WI38 (cell line): Measurements from ENCODE around the gene RBM42.

Source experiments
- H3K4me3 ChIP-seq: 2 replicates; pipeline ENCODE4 v1.5.1; 2011; ENCODE audit warnings: low read depth, mild to moderate bottlenecking, control low read depth, low read length
- TF ChIP-seq, protein P1 (sequence below): IDR thresholded peaks from 2 replicates; pipeline ENCODE4 v1.5.1; 2012; ENCODE audit warnings: low read depth, mild to moderate bottlenecking, control low read depth, low read length

Gene RBM42

DNA sequence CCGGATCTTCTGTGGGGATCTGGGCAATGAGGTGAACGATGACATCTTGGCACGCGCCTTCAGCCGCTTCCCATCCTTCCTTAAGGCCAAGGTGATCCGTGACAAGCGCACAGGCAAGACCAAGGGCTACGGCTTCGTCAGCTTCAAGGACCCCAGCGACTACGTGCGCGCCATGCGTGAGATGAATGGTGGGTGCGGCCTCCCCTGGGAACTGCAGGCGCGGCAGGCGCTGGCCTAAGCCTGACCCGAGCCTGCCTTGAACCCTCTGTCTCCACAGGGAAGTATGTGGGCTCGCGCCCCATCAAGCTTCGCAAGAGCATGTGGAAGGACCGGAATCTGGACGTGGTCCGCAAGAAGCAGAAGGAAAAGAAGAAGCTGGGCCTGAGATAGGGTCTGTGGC is 8.3 kb downstream of the RBM42 start:
- TF ChIP-seq, protein P1, sequence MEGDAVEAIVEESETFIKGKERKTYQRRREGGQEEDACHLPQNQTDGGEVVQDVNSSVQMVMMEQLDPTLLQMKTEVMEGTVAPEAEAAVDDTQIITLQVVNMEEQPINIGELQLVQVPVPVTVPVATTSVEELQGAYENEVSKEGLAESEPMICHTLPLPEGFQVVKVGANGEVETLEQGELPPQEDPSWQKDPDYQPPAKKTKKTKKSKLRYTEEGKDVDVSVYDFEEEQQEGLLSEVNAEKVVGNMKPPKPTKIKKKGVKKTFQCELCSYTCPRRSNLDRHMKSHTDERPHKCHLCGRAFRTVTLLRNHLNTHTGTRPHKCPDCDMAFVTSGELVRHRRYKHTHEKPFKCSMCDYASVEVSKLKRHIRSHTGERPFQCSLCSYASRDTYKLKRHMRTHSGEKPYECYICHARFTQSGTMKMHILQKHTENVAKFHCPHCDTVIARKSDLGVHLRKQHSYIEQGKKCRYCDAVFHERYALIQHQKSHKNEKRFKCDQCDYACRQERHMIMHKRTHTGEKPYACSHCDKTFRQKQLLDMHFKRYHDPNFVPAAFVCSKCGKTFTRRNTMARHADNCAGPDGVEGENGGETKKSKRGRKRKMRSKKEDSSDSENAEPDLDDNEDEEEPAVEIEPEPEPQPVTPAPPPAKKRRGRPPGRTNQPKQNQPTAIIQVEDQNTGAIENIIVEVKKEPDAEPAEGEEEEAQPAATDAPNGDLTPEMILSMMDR: no peak
- no peak overlapping the region for H3K4me3 ChIP-seq

DNA sequence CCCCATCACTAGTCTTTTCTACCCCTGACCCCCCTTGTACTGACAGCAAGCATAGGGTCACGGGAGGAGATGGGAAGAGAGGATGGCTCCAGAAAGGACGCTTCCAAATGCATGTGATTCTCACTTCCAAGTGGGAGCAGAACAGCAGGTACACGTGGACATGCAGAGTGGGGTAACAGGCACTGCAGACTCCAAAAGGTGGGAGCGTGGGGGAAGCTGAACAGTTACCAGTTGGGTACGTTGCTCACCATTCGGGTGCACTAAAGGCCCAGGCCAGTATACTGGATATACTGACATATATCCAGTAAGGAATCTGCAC is 10.4 kb downstream of the RBM42 start:
- H3K4me3 ChIP-seq: no peak overlapping the region
- TF ChIP-seq, protein P1: no peak

DNA sequence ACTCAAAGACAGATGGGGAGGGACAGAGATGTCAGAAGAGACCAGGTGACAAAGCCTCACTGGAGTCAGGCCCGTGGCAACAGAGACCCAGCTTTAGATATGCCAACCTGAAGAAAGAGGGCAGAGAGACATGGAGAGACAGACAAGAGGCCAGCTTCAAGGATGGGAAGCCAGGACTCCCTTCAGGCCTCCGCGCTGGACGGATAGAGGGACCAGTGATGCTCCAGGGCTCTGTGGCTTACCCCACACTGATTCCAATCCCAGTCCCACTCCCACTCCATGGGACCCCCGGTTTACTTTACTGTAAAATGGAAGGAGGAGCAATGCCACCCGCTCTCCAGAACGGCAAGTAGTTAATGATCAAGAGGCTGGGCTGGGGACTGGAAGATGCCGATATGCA is 11.0 kb downstream of the RBM42 start:
- no peak overlapping the region for H3K4me3 ChIP-seq
- TF ChIP-seq, protein P1: no peak

DNA sequence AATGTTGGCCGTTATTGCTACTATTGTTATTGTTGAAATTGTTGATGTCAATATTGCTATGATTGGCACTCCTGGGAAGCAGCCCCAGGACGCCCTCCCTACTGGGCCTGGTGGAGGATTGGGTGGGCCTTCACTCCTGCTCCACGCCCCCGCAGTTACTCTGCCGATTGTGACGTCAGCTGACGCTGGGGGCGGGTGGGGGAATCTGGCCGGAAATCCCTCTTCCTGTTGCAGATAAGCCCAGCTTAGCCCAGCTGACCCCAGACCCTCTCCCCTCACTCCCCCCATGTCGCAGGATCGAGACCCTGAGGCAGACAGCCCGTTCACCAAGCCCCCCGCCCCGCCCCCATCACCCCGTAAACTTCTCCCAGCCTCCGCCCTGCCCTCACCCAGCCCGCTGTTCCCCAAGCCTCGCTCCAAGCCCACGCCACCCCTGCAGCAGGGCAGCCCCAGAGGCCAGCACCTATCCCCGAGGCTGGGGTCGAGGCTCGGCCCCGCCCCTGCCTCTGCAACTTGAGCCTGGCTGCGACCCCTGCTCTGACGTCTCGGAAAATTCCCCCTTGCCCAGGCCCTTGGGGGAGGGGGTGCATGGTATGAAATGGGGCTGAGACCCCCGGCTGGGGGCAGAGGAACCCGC is 12.8 kb downstream of the RBM42 start, which contains the start of gene ETV2:
Gene ETV2 (plus strand): TSS at position 231 of the 637 bp plus-strand sequence. CDS start 716 bp downstream, outside the sequence.
- TF ChIP-seq, protein P1: no peak
- H3K4me3 ChIP-seq: 0 out of 2 replicates have a peak within 1 kb of the TSS, but pooled peaks have one; percentile 6

DNA sequence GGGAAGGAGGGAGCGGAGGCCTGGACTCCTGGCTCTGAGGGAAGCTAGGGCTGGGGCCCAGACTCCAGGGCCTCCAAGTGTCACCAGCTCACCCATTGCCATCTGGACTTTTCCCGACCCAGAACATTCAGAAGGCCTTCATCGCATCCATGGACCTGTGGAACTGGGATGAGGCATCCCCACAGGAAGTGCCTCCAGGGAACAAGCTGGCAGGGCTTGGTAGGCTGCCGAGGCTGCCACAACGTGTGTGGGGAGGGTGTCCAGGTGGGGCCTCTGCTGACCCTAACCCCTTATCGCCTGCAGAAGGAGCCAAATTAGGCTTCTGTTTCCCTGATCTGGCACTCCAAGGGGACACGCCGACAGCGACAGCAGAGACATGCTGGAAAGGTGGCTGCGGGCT is 13.5 kb downstream of the RBM42 start:
- TF ChIP-seq, protein P1: no peak
- no peak overlapping the region for H3K4me3 ChIP-seq

DNA sequence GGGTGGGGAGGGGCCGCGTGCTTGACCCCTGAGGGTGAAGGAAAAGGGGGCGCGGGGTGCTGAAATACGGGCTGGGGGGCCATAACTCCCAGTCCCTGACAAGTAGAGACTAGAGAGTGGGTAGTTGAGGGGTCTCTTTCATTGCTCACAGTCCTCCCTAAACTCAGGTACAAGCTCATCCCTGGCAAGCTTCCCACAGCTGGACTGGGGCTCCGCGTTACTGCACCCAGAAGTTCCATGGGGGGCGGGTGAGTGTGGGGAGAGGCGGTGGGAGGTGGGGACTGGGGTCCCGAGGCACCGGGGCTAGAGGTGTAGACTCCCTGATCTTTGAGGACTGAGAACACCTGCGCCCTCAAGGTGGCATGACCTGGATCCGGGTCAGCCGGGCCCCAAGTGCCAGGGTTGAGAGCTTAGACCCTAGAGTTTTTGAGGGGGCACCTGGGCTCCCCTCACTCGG is 14.0 kb downstream of the RBM42 start:
- H3K4me3 ChIP-seq: peak overlapping the region; percentile 59
- TF ChIP-seq, protein P1: no peak

DNA sequence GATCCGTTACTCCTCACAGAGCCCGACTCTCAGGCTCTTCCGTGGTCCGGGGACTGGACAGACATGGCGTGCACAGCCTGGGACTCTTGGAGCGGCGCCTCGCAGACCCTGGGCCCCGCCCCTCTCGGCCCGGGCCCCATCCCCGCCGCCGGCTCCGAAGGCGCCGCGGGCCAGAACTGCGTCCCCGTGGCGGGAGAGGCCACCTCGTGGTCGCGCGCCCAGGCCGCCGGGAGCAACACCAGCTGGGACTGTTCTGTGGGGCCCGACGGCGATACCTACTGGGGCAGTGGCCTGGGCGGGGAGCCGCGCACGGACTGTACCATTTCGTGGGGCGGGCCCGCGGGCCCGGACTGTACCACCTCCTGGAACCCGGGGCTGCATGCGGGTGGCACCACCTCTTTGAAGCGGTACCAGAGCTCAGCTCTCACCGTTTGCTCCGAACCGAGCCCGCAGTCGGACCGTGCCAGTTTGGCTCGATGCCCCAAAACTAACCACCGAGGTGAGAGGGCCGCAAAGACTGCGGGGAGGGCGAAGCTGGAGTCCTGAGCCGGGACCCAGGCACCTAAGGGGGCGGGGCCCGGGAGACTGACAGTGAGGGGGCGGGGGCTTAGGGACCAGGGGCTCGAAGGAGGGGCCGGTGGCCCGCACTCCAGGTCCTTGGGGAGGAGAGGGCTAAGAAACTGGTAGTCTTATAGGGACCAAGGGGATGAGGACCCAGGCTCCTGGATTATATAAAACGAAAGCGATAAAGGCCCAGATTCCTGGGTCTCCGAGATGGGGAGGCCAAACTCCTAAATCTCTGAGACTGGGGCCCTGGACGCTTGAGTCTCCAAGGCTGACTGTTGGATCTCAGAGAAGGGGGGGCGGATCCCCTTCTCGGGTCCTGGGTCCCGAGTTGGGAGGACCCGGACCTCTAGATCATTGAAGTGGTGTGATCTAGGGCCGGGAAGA is 14.7 kb downstream of the RBM42 start:
- TF ChIP-seq, protein P1: no peak
- peak overlapping the region; percentile 59 for H3K4me3 ChIP-seq
